Measurements from ENCODE around the gene SMG9.

DNA sequence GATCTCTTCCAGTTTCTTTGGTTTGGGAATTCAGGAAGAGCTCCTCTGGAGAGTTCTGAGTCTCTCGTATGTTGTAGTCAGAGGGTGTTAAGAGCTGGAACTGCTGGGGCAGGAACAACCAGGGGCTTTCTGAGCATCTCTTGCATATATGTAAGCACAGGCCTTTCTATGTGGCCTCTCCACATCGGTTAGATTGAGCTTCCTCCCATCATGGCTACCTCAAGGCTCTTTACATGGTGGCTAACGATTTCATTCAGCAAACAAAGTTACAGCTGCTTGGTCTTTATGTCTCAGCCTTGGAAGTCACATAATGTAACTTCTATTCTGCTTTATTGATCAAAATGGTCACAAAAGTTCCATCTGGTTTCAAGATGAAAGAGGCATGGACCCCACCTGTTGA, 64.3 kb downstream of the SMG9 start:
- TF ChIP-seq ZNF423 (tag by site-specific recombination; IDR thresholded peaks at IDR 0.05) (no peak), CTCF (tag by site-specific recombination; IDR thresholded peaks at IDR 0.05) (no peak), ZNF664 (tag by site-specific recombination; IDR thresholded peaks at IDR 0.05) (no peak), ZNF214 (tag by site-specific recombination; IDR thresholded peaks at IDR 0.05; ENCODE audit: borderline replicate concordance) (no peak), ZBTB21 (tag by site-specific recombination; IDR thresholded peaks at IDR 0.05) (no peak), ZNF76 (tag by site-specific recombination; IDR thresholded peaks at IDR 0.05; ENCODE audit: borderline replicate concordance, low read depth) (no peak), ZNF341 (tag by site-specific recombination; IDR thresholded peaks at IDR 0.05; ENCODE audit: low read depth) (no peak), OVOL3 (tag by site-specific recombination; IDR thresholded peaks at IDR 0.05) (no peak), ZNF221 (tag by site-specific recombination; IDR thresholded peaks at IDR 0.05; ENCODE audit: borderline replicate concordance) (no peak), ZNF202 (tag by site-specific recombination; IDR thresholded peaks at IDR 0.05; ENCODE audit: borderline replicate concordance) (no peak)
- TF ChIP-seq, protein P1, sequence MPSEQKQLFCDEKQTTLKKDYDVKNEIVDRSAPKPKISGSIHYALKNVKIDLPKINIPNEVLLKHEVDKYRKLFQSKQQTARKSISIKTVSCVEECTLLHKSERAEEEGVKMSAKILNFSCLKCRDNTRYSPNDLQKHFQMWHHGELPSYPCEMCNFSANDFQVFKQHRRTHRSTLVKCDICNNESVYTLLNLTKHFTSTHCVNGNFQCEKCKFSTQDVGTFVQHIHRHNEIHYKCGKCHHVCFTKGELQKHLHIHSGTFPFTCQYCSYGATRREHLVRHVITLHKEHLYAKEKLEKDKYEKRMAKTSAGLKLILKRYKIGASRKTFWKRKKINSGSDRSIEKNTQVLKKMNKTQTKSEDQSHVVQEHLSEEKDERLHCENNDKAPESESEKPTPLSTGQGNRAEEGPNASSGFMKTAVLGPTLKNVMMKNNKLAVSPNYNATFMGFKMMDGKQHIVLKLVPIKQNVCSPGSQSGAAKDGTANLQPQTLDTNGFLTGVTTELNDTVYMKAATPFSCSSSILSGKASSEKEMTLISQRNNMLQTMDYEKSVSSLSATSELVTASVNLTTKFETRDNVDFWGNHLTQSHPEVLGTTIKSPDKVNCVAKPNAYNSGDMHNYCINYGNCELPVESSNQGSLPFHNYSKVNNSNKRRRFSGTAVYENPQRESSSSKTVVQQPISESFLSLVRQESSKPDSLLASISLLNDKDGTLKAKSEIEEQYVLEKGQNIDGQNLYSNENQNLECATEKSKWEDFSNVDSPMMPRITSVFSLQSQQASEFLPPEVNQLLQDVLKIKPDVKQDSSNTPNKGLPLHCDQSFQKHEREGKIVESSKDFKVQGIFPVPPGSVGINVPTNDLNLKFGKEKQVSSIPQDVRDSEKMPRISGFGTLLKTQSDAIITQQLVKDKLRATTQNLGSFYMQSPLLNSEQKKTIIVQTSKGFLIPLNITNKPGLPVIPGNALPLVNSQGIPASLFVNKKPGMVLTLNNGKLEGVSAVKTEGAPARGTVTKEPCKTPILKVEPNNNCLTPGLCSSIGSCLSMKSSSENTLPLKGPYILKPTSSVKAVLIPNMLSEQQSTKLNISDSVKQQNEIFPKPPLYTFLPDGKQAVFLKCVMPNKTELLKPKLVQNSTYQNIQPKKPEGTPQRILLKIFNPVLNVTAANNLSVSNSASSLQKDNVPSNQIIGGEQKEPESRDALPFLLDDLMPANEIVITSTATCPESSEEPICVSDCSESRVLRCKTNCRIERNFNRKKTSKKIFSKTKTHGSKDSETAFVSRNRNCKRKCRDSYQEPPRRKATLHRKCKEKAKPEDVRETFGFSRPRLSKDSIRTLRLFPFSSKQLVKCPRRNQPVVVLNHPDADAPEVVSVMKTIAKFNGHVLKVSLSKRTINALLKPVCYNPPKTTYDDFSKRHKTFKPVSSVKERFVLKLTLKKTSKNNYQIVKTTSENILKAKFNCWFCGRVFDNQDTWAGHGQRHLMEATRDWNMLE (tag by site-specific recombination; conservative IDR thresholded peaks at IDR 0.05; ENCODE audit: low read depth): no peak
- TF ChIP-seq, protein P2, sequence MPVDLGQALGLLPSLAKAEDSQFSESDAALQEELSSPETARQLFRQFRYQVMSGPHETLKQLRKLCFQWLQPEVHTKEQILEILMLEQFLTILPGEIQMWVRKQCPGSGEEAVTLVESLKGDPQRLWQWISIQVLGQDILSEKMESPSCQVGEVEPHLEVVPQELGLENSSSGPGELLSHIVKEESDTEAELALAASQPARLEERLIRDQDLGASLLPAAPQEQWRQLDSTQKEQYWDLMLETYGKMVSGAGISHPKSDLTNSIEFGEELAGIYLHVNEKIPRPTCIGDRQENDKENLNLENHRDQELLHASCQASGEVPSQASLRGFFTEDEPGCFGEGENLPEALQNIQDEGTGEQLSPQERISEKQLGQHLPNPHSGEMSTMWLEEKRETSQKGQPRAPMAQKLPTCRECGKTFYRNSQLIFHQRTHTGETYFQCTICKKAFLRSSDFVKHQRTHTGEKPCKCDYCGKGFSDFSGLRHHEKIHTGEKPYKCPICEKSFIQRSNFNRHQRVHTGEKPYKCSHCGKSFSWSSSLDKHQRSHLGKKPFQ (tag by site-specific recombination; IDR thresholded peaks at IDR 0.05): no peak
